K562 (cell line): ENCODE results near the gene FAM83E. TPM values are rescaled to one million over a fixed set of nuclear protein-coding genes. Genes with fewer than 3 reads are reported as not detected.

Experiments
- CBX1 ChIP-seq: sonication (generic); IDR thresholded peaks from 2 replicates; pipeline ENCODE4 v1.6.1; 2016; ENCODE audit warnings: antibody characterized with exemption, low read depth, mild to moderate bottlenecking
- SNRNP70 ChIP-seq: fragments of 200-400 bp; formaldehyde crosslinking; optimal IDR thresholded peaks from 2 replicates; pipeline ENCODE3; 2017; ENCODE audit warnings: low read depth, low read length
- SRF ChIP-seq, 2 experiments: fragments of 250-450, 450-650 bp in 1 of 2; sonication (Bioruptor Pico) in 1 of 2; sonication (generic) in 1 of 2; formaldehyde crosslinking; IDR thresholded peaks; 2 replicates each; pipeline versions ENCODE4 v1.5.0 to v1.5.1; 2020 to 2022; ENCODE audit warnings: mild to moderate bottlenecking in 1 of 2, missing genetic modification reagents in 1 of 2
- TCF7L2 ChIP-seq: fragments of 150-350 bp; IDR thresholded peaks from 2 replicates; pipeline ENCODE4 v1.6.1; 2016; ENCODE audit warnings: low read depth, mild to moderate bottlenecking, low read length, moderate library complexity
- TRIM24 ChIP-seq, 2 experiments: fragments of 450-650 bp; IDR thresholded peaks; 2 replicates each; pipeline ENCODE4 v1.6.1; 2016
- ZNF507 ChIP-seq: conservative IDR thresholded peaks from 2 replicates; pipeline ENCODE4 v1.6.1; 2017; ENCODE audit warnings: missing genetic modification characterization, missing compliant biosample characterization
- polyA plus RNA-seq, 8 experiments: library from polyadenylated mRNA; depleted of rRNA in 4 of 8; stranded (reverse) in 5 of 8; unstranded in 3 of 8; fragments of >200 nt; fragmentation: Nextera tagmentation in 2 of 8; fragmentation: Illumina TruSeq in 1 of 8; extraction: Ambion mirVana in 2 of 8; extraction: Trizol in 1 of 8; gene quantifications; 2 replicates each; pipeline versions ENCODE4 v1.2.1 to v1.2.3, GENCODE V29; 2011 to 2014; ENCODE audit warnings: inconsistent platforms in 1 of 8, missing spikeins in 1 of 8
- total RNA-seq, 7 experiments: library from RNA; depleted of rRNA in 6 of 7; stranded (reverse); fragments of >200 nt in 6 of 7; fragmentation: Illumina TruSeq in 2 of 7; extraction: Trizol in 2 of 7; gene quantifications; 2 replicates each; pipeline versions ENCODE4 v1.2.1 to v1.2.3, GENCODE V29; 2011 to 2021; ENCODE audit warnings: low replicate concordance in 1 of 7
- TF ChIP-seq, protein P1 (sequence below), 2 experiments: fragments of 450-650 bp; formaldehyde crosslinking in 1 of 2; IDR thresholded peaks; 2 replicates each; pipeline versions ENCODE4 v1.4.0 to v1.6.1; 2014 to 2020; ENCODE audit warnings: mild to moderate bottlenecking in 2 of 2, borderline replicate concordance in 1 of 2, low read depth in 1 of 2
- TF ChIP-seq, protein P2 (sequence below): fragments of 250-450 bp; sonication (Bioruptor Pico); IDR thresholded peaks from 2 replicates; pipeline ENCODE4 v1.4.0; 2020; ENCODE audit warnings: mild to moderate bottlenecking, moderate library complexity, borderline replicate concordance
- TF ChIP-seq, protein P3 (sequence below): sonication (generic); formaldehyde crosslinking; IDR thresholded peaks from 2 replicates; pipeline ENCODE4 v1.8.0; 2023; ENCODE audit warnings: missing genetic modification reagents, mild to moderate bottlenecking, borderline replicate concordance

FAM83E gene
- total and polyA plus RNA-seq, 9 of the 15 experiments (the other 6 are each of a cell fraction or from before 2014, with no cell fraction given) = 0.15 to 0.87 (median 0.29) TPM; not detected in 4

DNA sequence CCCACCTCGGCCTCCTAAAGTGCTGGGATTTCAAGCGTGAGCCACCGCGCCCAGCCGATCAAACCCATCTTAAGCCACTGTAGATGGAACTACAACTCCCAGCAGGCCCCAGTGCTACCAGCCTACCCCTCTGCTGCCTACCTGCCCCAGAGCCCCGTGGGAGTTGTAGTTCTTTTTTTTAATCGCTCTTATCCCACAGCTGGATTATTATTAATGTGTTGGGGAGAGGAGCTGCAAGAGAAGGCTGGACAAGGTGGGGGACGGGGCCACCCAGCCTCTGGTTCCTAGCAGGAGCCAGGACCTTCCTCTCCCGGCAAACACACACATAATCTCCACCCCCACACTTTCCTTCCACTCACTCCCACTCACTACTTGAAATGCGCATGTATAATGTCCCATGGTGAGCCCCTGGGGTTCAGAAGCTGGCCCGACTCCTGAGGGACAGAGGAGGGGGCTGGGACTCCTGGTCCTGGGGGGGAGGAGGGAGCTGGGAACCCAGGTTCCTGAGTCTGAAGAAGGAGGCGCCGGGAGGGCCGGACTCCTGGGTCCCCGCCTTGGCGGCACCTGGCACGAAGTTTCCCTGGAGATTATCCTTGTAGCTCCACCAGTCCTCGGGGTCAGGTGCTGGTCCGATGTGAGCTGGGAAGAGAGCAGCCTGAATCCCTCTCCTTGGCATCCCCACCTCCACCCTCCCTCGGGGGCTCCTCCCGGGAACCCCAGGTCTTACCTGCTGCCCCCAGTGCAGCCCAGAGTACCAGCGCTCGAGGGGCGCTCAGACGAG lies 30.2 kb upstream of the FAM83E start (continued):
- TF ChIP-seq, protein P1, sequence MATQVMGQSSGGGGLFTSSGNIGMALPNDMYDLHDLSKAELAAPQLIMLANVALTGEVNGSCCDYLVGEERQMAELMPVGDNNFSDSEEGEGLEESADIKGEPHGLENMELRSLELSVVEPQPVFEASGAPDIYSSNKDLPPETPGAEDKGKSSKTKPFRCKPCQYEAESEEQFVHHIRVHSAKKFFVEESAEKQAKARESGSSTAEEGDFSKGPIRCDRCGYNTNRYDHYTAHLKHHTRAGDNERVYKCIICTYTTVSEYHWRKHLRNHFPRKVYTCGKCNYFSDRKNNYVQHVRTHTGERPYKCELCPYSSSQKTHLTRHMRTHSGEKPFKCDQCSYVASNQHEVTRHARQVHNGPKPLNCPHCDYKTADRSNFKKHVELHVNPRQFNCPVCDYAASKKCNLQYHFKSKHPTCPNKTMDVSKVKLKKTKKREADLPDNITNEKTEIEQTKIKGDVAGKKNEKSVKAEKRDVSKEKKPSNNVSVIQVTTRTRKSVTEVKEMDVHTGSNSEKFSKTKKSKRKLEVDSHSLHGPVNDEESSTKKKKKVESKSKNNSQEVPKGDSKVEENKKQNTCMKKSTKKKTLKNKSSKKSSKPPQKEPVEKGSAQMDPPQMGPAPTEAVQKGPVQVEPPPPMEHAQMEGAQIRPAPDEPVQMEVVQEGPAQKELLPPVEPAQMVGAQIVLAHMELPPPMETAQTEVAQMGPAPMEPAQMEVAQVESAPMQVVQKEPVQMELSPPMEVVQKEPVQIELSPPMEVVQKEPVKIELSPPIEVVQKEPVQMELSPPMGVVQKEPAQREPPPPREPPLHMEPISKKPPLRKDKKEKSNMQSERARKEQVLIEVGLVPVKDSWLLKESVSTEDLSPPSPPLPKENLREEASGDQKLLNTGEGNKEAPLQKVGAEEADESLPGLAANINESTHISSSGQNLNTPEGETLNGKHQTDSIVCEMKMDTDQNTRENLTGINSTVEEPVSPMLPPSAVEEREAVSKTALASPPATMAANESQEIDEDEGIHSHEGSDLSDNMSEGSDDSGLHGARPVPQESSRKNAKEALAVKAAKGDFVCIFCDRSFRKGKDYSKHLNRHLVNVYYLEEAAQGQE (IDR thresholded peaks at IDR 0.05; ENCODE audit: borderline replicate concordance) = no peak
- TF ChIP-seq, protein P1 (CRISPR knock-in tag; IDR thresholded peaks at IDR 0.05; ENCODE audit: low read depth) = no peak
- TF ChIP-seq, protein P2, sequence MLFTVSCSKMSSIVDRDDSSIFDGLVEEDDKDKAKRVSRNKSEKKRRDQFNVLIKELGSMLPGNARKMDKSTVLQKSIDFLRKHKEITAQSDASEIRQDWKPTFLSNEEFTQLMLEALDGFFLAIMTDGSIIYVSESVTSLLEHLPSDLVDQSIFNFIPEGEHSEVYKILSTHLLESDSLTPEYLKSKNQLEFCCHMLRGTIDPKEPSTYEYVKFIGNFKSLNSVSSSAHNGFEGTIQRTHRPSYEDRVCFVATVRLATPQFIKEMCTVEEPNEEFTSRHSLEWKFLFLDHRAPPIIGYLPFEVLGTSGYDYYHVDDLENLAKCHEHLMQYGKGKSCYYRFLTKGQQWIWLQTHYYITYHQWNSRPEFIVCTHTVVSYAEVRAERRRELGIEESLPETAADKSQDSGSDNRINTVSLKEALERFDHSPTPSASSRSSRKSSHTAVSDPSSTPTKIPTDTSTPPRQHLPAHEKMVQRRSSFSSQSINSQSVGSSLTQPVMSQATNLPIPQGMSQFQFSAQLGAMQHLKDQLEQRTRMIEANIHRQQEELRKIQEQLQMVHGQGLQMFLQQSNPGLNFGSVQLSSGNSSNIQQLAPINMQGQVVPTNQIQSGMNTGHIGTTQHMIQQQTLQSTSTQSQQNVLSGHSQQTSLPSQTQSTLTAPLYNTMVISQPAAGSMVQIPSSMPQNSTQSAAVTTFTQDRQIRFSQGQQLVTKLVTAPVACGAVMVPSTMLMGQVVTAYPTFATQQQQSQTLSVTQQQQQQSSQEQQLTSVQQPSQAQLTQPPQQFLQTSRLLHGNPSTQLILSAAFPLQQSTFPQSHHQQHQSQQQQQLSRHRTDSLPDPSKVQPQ (CRISPR knock-in tag) = no peak
- TF ChIP-seq SNRNP70 (no peak), ZNF507 (tag) (no peak), TRIM24 (IDR thresholded peaks at IDR 0.05) (no peak), TCF7L2 (no peak), CBX1 (no peak), SRF (CRISPR knock-in tag; IDR thresholded peaks at IDR 0.05) (no peak)
- TF ChIP-seq, protein P3, sequence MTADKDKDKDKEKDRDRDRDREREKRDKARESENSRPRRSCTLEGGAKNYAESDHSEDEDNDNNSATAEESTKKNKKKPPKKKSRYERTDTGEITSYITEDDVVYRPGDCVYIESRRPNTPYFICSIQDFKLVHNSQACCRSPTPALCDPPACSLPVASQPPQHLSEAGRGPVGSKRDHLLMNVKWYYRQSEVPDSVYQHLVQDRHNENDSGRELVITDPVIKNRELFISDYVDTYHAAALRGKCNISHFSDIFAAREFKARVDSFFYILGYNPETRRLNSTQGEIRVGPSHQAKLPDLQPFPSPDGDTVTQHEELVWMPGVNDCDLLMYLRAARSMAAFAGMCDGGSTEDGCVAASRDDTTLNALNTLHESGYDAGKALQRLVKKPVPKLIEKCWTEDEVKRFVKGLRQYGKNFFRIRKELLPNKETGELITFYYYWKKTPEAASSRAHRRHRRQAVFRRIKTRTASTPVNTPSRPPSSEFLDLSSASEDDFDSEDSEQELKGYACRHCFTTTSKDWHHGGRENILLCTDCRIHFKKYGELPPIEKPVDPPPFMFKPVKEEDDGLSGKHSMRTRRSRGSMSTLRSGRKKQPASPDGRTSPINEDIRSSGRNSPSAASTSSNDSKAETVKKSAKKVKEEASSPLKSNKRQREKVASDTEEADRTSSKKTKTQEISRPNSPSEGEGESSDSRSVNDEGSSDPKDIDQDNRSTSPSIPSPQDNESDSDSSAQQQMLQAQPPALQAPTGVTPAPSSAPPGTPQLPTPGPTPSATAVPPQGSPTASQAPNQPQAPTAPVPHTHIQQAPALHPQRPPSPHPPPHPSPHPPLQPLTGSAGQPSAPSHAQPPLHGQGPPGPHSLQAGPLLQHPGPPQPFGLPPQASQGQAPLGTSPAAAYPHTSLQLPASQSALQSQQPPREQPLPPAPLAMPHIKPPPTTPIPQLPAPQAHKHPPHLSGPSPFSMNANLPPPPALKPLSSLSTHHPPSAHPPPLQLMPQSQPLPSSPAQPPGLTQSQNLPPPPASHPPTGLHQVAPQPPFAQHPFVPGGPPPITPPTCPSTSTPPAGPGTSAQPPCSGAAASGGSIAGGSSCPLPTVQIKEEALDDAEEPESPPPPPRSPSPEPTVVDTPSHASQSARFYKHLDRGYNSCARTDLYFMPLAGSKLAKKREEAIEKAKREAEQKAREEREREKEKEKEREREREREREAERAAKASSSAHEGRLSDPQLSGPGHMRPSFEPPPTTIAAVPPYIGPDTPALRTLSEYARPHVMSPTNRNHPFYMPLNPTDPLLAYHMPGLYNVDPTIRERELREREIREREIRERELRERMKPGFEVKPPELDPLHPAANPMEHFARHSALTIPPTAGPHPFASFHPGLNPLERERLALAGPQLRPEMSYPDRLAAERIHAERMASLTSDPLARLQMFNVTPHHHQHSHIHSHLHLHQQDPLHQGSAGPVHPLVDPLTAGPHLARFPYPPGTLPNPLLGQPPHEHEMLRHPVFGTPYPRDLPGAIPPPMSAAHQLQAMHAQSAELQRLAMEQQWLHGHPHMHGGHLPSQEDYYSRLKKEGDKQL (CRISPR knock-in tag) = no peak
